ENCODE measurements around the gene PTPRG.

The PTPRG gene

GRCh38 chr3:62183087-62183486 lies 621.7 kb downstream of the PTPRG start:
- H3K4me3 ChIP-seq (ENCODE audit: low read depth, low read length), result no peak overlapping the region
- no peak overlapping the region for H3K27ac ChIP-seq
- no peaks in the 10 kb centered on the region for H3K36me3 ChIP-seq (replicated peaks)
- no peak for DNase-seq
- in situ Hi-C loops (cut with HindIII; ENCODE audit: low pct_ligation_motif_present, low sequenced_read_pairs), result no loop called here
- TF ChIP-seq, protein P1, sequence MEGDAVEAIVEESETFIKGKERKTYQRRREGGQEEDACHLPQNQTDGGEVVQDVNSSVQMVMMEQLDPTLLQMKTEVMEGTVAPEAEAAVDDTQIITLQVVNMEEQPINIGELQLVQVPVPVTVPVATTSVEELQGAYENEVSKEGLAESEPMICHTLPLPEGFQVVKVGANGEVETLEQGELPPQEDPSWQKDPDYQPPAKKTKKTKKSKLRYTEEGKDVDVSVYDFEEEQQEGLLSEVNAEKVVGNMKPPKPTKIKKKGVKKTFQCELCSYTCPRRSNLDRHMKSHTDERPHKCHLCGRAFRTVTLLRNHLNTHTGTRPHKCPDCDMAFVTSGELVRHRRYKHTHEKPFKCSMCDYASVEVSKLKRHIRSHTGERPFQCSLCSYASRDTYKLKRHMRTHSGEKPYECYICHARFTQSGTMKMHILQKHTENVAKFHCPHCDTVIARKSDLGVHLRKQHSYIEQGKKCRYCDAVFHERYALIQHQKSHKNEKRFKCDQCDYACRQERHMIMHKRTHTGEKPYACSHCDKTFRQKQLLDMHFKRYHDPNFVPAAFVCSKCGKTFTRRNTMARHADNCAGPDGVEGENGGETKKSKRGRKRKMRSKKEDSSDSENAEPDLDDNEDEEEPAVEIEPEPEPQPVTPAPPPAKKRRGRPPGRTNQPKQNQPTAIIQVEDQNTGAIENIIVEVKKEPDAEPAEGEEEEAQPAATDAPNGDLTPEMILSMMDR (IDR thresholded peaks at IDR 0.05; ENCODE audit: low read depth, low read length, missing control alignments), result no peak
- H3K27me3 ChIP-seq (replicated peaks), result no peaks in the 10 kb centered on the region

DNA sequence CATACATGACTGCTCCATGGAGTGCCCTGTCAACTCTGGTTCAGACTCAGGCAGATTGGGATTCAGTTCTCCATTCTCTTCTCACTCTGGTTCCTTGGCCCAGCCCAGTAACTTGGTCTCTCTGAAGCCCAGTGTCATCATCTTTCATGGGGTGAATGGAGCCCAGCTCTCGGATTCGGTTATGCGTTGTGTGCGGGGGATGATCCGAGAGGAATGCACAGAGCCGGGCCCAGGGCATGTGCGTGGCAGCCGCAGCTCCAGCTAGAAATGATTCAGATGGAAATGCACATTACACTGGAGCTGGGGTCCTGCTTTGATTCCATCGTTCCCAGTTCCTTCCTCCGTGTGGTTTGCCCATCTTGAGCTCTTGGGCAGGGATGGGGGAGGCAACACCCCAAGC lies 622.6 kb downstream of the PTPRG start:
- in situ Hi-C loops (cut with HindIII; ENCODE audit: low pct_ligation_motif_present, low sequenced_read_pairs), result no loop called here

GRCh38 chr3:62184559-62184958 lies 623.2 kb downstream of the PTPRG start:
- in situ Hi-C loops (cut with HindIII; ENCODE audit: low pct_ligation_motif_present, low sequenced_read_pairs), result no loop called here
- DNase-seq, result no peak
- Histone ChIP-seq H3K4me3 (ENCODE audit: low read depth, low read length) (no peak overlapping the region), H3K27me3 (replicated peaks) (no peaks in the 10 kb centered on the region), H3K27ac (no peak overlapping the region), H3K36me3 (replicated peaks) (no peaks in the 10 kb centered on the region)
- TF ChIP-seq, protein P1 (IDR thresholded peaks at IDR 0.05; ENCODE audit: low read depth, low read length, missing control alignments), result no peak

More for the DNA sequence above, 622.6 kb downstream of the PTPRG start:
- DNase-seq, result no peak
- Histone ChIP-seq H3K27ac (no peak overlapping the region), H3K4me3 (ENCODE audit: low read depth, low read length) (no peak overlapping the region), H3K36me3 (replicated peaks) (no peaks in the 10 kb centered on the region), H3K27me3 (replicated peaks) (no peaks in the 10 kb centered on the region)
- TF ChIP-seq, protein P1 (IDR thresholded peaks at IDR 0.05; ENCODE audit: low read depth, low read length, missing control alignments), result no peak

- Histone ChIP-seq H3K36me3 (replicated peaks) (no peaks in the 10 kb centered on the region), H3K4me3 (ENCODE audit: low read depth, low read length) (no peak overlapping the region), H3K27ac (no peak overlapping the region), H3K27me3 (replicated peaks) (no peaks in the 10 kb centered on the region)
- in situ Hi-C loops (cut with HindIII; ENCODE audit: low pct_ligation_motif_present, low sequenced_read_pairs), result no loop called here
- DNase-seq, result no peak
- TF ChIP-seq, protein P1 (IDR thresholded peaks at IDR 0.05; ENCODE audit: low read depth, low read length, missing control alignments), result peak; percentile 61
Observed at GRCh38 chr3:62187022-62187431, 625.7 kb downstream of the PTPRG start.

DNA sequence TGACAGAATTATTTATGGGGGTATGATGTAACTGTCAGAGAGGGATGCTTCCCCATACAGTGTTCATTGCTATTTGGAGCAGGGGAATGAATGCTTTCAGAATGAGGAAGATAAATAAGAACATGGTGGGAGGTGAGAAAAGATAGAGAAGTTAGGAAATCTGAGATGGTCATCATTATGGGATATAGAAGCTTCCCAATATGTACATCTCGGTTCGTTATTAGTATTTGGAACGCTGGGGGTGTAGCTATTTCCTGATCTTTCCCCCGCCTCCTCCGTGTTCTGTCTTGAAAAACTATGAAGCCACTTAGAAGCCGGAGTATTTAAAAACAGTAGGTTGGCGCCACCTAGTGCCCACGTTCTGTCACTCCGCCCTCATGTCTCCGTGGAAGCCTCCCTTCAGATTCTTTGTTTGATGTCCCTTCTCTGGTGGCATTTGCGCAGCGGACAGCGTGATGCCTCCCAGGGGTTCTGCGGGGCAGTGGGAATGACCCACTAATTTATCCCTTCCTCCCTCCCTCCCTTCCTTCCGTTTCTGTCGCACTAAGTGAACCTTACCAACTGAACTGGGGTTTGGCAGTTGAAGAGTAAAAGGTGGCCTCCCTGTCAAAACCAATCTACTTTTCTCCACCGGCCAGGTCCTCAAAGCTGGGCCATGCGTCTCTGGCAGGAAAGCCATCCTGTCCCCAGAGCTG lies 627.5 kb downstream of the PTPRG start:
- H3K4me3 ChIP-seq (ENCODE audit: low read depth, low read length), result peak overlapping the region; percentile 1
- no peak overlapping the region for H3K27ac ChIP-seq
- H3K36me3 ChIP-seq (replicated peaks), result no peaks in the 10 kb centered on the region
- DNase-seq, result peak; percentile 75
- TF ChIP-seq, protein P1 (IDR thresholded peaks at IDR 0.05; ENCODE audit: low read depth, low read length, missing control alignments), result peak; percentile 81
- in situ Hi-C loops (cut with HindIII; ENCODE audit: low pct_ligation_motif_present, low sequenced_read_pairs), result no loop called here
- H3K27me3 ChIP-seq (replicated peaks), result no peaks in the 10 kb centered on the region

DNA sequence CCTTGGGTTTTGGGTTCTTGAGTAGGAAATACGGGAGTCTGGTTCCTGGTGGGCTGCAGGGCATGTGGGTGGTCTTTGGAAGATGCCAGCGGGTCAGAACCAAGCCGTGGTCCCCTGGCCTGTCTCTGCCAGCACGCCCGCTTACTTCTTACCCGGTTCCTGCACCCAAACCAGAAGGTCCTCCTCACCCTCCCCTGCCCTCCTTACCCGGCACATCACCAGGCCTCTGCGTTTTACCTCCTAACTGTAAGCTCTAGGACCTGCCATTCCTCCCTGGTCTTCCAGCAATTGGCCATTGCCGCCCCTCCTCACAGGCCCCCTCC lies 628.0 kb downstream of the PTPRG start:
- in situ Hi-C loops (cut with HindIII; ENCODE audit: low pct_ligation_motif_present, low sequenced_read_pairs), result no loop called here
- Histone ChIP-seq H3K36me3 (replicated peaks) (no peaks in the 10 kb centered on the region), H3K27me3 (replicated peaks) (no peaks in the 10 kb centered on the region), H3K27ac (no peak overlapping the region), H3K4me3 (ENCODE audit: low read depth, low read length) (no peak overlapping the region)
- TF ChIP-seq, protein P1 (IDR thresholded peaks at IDR 0.05; ENCODE audit: low read depth, low read length, missing control alignments), result no peak
- no peak for DNase-seq

All from brain microvascular endothelial cell (primary cell).